Fibroblast of lung (primary cell): ENCODE results near the gene FKBP10.

Experiments
- CTCF ChIP-seq, 2 donors: IDR thresholded peaks in 1 of 2; conservative IDR thresholded peaks in 1 of 2; 1 replicate in 1 of 2; 2 replicates in 1 of 2; pipeline ENCODE4 v1.5.1; 2011 to 2012; ENCODE audit warnings: low read length in 2 of 2, control low read depth in 1 of 2, inconsistent platforms in 1 of 2, low read depth in 1 of 2, mild to moderate bottlenecking in 1 of 2
- EZH2 ChIP-seq: IDR thresholded peaks from 2 replicates; pipeline ENCODE4 v1.5.1; 2012; ENCODE audit warnings: low read length, control low read depth, mild to moderate bottlenecking; ENCODE audit errors: missing control alignments

DNA sequence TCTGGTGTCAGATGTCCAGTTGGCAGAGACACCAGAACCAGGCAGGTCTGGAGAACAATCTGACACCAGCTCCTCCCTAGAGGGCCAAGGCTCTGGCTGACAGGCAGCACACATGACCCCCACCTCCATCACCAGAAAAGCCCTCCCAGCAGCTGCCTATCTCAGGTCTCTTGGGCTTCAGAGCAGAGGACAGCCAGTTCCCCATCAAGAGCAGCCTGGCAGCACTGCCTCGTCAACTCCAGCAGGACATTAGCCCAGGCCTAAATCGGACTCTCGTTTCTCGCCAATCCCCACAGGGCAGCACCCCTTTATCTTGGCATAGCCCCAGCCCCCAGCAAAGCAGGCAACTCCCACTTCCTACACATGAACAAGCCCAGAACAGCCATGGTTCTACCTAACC lies 30.7 kb upstream of the FKBP10 start:
- TF ChIP-seq CTCF (conservative IDR thresholded peaks at IDR 0.05 in 1 of 2, IDR thresholded peaks at IDR 0.05 in 1 of 2; ENCODE audit: low read depth in 1 of 2, low read length in 2 of 2) (no peak), EZH2 (no peak)
